A549 (cell line): ENCODE results near the gene TFF1.

Experiments
- CTCF ChIP-seq: fragments of >200 bp; sonication (Bioruptor Twin); formaldehyde crosslinking; IDR thresholded peaks from 3 replicates; pipeline ENCODE4 v1.5.1; 2016
- MAZ ChIP-seq: fragments of 150-350 bp; IDR thresholded peaks from 2 replicates; pipeline ENCODE4 v1.6.1; 2014; ENCODE audit warnings: antibody characterized with exemption, low read depth, low read length, borderline replicate concordance
- POLR2A ChIP-seq: IDR thresholded peaks from 2 replicates; pipeline ENCODE4 v1.6.1; 2012; ENCODE audit warnings: mild to moderate bottlenecking, low read length
- TP53 ChIP-seq: fragments of 250-450 bp; sonication (Bioruptor Pico); IDR thresholded peaks from 2 replicates; pipeline ENCODE4 v1.5.0; 2021; ENCODE audit warnings: mild to moderate bottlenecking, moderate library complexity

DNA sequence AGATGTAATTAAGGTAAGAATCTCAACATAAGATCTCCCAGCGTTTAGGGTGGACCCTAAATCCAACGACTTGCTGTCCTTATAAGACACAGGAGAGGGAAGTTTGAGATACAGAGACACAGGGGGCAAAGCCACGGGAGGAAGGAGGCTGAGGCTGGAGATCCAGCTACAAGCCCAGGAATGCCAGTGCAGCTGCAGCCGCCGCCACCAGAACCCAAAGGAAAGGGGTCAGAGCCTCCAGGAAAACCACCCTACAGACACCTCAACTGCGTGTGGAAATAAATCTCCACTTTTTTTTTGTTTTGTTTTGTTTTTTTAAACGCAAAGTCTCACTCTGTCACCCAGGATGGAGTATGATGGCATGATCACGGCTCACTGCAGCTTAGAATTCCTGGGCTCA, 12.1 kb upstream of the TFF1 start:
- no peak for TF ChIP-seq MAZ
- TF ChIP-seq CTCF: no peak
- TF ChIP-seq POLR2A: no peak
- TF ChIP-seq TP53: no peak
